Vagina (tissue), 2 donors: ENCODE results near the gene ARHGAP5. TPM values are rescaled to one million over a fixed set of nuclear protein-coding genes. Genes with fewer than 3 reads are reported as not detected.

Experiments used
- DNase-seq, 2 donors: peaks; one replicate each; pipeline ENCODE4 v3.0.0-alpha.2; 2017; ENCODE audit errors: extremely low spot score in 2 of 2
- H3K27ac ChIP-seq: fragments of 200-600 bp; sonication (generic); one replicate; pipeline ENCODE4 v1.5.1; 2019
- H3K27me3 ChIP-seq: fragments of 200-600 bp; sonication (generic); one replicate; pipeline ENCODE4 v1.5.1; 2019
- H3K36me3 ChIP-seq, 2 donors: fragments of 200-600 bp; sonication (generic); one replicate each; pipeline ENCODE4 v1.5.1; 2017 to 2019
- H3K4me1 ChIP-seq: fragments of 200-600 bp; sonication (generic); one replicate; pipeline ENCODE4 v1.5.1; 2019
- H3K4me3 ChIP-seq, 2 donors: fragments of 200-600 bp; sonication (generic); 1 replicate in 1 of 2; 2 replicates in 1 of 2; pipeline ENCODE4 v1.5.1; 2016 to 2019
- H3K9me3 ChIP-seq: fragments of 200-600 bp; sonication (generic); one replicate; pipeline ENCODE4 v1.5.1; 2019
- CTCF ChIP-seq, 3 experiments: fragments of 450-650 bp in 2 of 3; fragments of 200-600 bp in 1 of 3; sonication (generic) in 1 of 3; IDR thresholded peaks; one replicate each; pipeline ENCODE4 v1.5.1; 2017 to 2019; ENCODE audit warnings: antibody characterized with exemption in 3 of 3, mild to moderate bottlenecking in 2 of 3, moderate library complexity in 2 of 3
- POLR2A ChIP-seq, 2 donors: fragments of 450-650 bp; IDR thresholded peaks; one replicate each; pipeline ENCODE4 v1.6.1; 2017; ENCODE audit warnings: antibody characterized with exemption in 2 of 2, mild to moderate bottlenecking in 2 of 2, moderate library complexity in 2 of 2
- POLR2AphosphoS5 ChIP-seq, 2 donors: sonication (generic); formaldehyde crosslinking; IDR thresholded peaks; one replicate each; pipeline ENCODE4 v1.9.0; 2017; ENCODE audit warnings: antibody characterized with exemption in 2 of 2, mild to moderate bottlenecking in 2 of 2, low read depth in 1 of 2; ENCODE audit not compliant: insufficient read depth in 1 of 2
- intact Hi-C: fragments of 100-400 bp; cut with DNase I; formaldehyde crosslinking; loops from one replicate; pipeline ENCODE4 v1.15.1; 2023
- total RNA-seq: library from RNA; depleted of rRNA; stranded (reverse); fragments of >200 nt; gene quantifications from one replicate; pipeline ENCODE4 v1.2.3, GENCODE V29; 2016

The ARHGAP5 gene
- total RNA-seq, 1 donor from 2014 or later: 90.6 TPM

- TF ChIP-seq CTCF (IDR thresholded peaks at IDR 0.05) (no peak), POLR2AphosphoS5 (IDR thresholded peaks at IDR 0.05; ENCODE audit: insufficient read depth in 1 of 2, low read depth in 1 of 2) (no peak), POLR2A (IDR thresholded peaks at IDR 0.05) (no peak)
- H3K4me3 ChIP-seq: no peak overlapping the region
- intact Hi-C loops: no loop called here
- H3K36me3 ChIP-seq: no peaks in the 10 kb centered on the region
- no peaks in the 10 kb centered on the region for H3K4me1 ChIP-seq
- DNase-seq: no peak
- H3K27ac ChIP-seq: no peak overlapping the region
- peaks cover 4% of the 10 kb centered on the region for H3K9me3 ChIP-seq
- no peaks in the 10 kb centered on the region for H3K27me3 ChIP-seq
Measured at GRCh38 chr14:32183151-32184058, 106.3 kb downstream of the ARHGAP5 start.

DNA sequence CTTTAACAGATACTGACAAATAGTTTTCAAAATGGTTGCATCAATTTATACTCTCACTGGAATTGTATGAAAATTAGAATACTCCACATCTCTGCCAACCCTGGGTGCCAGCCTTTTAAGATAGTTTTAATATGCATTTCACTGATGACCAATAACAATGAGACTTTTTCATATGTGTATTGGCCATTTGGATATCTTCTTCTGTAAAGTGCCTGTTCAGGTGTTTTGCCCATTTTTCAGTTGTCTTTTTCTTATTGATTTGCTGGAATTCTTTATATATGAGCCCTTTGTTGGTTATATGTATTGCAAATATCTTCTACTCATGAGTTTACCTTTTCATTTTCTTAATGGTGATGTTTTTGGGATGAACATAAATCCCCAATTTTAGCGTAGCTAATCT, 108.0 kb downstream of the ARHGAP5 start:
- no peaks in the 10 kb centered on the region for H3K36me3 ChIP-seq
- TF ChIP-seq POLR2AphosphoS5 (IDR thresholded peaks at IDR 0.05; ENCODE audit: insufficient read depth in 1 of 2, low read depth in 1 of 2) (no peak), POLR2A (IDR thresholded peaks at IDR 0.05) (no peak), CTCF (IDR thresholded peaks at IDR 0.05) (no peak)
- no peaks in the 10 kb centered on the region for H3K4me1 ChIP-seq
- H3K27me3 ChIP-seq: no peaks in the 10 kb centered on the region
- intact Hi-C loops: no loop called here
- peaks cover 4% of the 10 kb centered on the region for H3K9me3 ChIP-seq
- H3K4me3 ChIP-seq: no peak overlapping the region
- no peak overlapping the region for H3K27ac ChIP-seq
- DNase-seq: no peak

DNA sequence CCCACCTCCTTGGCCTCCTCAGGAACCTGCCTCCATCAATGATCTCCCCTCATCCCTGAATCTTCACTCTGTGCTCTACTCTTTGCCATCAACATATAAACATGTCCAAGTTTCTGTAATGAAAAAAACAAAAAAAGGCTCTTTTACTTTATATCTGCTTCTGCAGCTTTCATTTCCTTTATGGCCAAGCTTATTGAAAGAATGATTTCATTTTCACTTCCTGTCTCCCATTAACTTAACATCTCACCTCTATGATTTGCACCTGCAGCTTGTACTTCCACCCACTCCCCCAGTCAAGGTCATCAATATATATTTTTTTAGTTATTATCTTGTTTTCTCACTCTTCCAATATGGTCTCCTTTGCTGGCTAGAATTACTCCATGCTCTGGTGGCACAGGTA, 109.1 kb downstream of the ARHGAP5 start:
- TF ChIP-seq CTCF (IDR thresholded peaks at IDR 0.05) (no peak), POLR2AphosphoS5 (IDR thresholded peaks at IDR 0.05; ENCODE audit: insufficient read depth in 1 of 2, low read depth in 1 of 2) (no peak), POLR2A (IDR thresholded peaks at IDR 0.05) (no peak)
- no peak for DNase-seq
- Histone ChIP-seq H3K36me3 (no peaks in the 10 kb centered on the region), H3K27me3 (no peaks in the 10 kb centered on the region), H3K9me3 (peaks cover 4% of the 10 kb centered on the region), H3K4me3 (no peak overlapping the region), H3K27ac (no peak overlapping the region), H3K4me1 (no peaks in the 10 kb centered on the region)
- intact Hi-C loops: no loop called here

GRCh38 chr14:32189811-32190210, 112.7 kb downstream of the ARHGAP5 start:
- intact Hi-C loops: no loop called here
- TF ChIP-seq POLR2AphosphoS5 (IDR thresholded peaks at IDR 0.05; ENCODE audit: insufficient read depth in 1 of 2, low read depth in 1 of 2) (no peak), CTCF (IDR thresholded peaks at IDR 0.05) (no peak), POLR2A (IDR thresholded peaks at IDR 0.05) (no peak)

GRCh38 chr14:32190673-32191072, 113.6 kb downstream of the ARHGAP5 start:
- Histone ChIP-seq H3K4me3 (no peak overlapping the region), H3K27me3 (no peaks in the 10 kb centered on the region), H3K27ac (no peak overlapping the region), H3K36me3 (no peaks in the 10 kb centered on the region), H3K4me1 (no peaks in the 10 kb centered on the region), H3K9me3 (no peaks in the 10 kb centered on the region)
- intact Hi-C loops: no loop called here
- TF ChIP-seq CTCF (IDR thresholded peaks at IDR 0.05) (no peak), POLR2AphosphoS5 (IDR thresholded peaks at IDR 0.05; ENCODE audit: insufficient read depth in 1 of 2, low read depth in 1 of 2) (no peak), POLR2A (IDR thresholded peaks at IDR 0.05) (no peak)
- no peak for DNase-seq

More at GRCh38 chr14:32189811-32190210, 112.7 kb downstream of the ARHGAP5 start:
- H3K4me3 ChIP-seq: no peak overlapping the region
- H3K4me1 ChIP-seq: no peaks in the 10 kb centered on the region
- no peaks in the 10 kb centered on the region for H3K36me3 ChIP-seq
- DNase-seq: no peak
- no peak overlapping the region for H3K27ac ChIP-seq
- peaks cover 4% of the 10 kb centered on the region for H3K9me3 ChIP-seq
- no peaks in the 10 kb centered on the region for H3K27me3 ChIP-seq
